ENCODE measurements around the gene CHKB. TPM values are rescaled to one million over a fixed set of nuclear protein-coding genes. Genes with fewer than 3 reads are reported as not detected.

The CHKB gene
- total and polyA plus RNA-seq, 10 of the 15 experiments (the other 5 are each of a cell fraction or from before 2014, with no cell fraction given): 10.0 to 93.9 (median 57.0) TPM

GRCh38 chr22:50529897-50530579, 52.6 kb downstream of the CHKB start, which contains the start of gene TYMP (continued):
- TF ChIP-seq POU2F2 (IDR thresholded peaks at IDR 0.05; ENCODE audit: borderline replicate concordance, low read depth, low read length) (peak; percentile 46; the same call in 2 of the 3 replicates), PBX3 (IDR thresholded peaks at IDR 0.05; ENCODE audit: insufficient replicate concordance, low read depth, low read length) (no peak), E2F4 (IDR thresholded peaks at IDR 0.05; ENCODE audit: low read depth, low read length) (no peak), WRNIP1 (IDR thresholded peaks at IDR 0.05; ENCODE audit: borderline replicate concordance, low read depth, low read length) (no peak), USF2 (IDR thresholded peaks at IDR 0.05; ENCODE audit: borderline replicate concordance, low read depth, low read length) (no peak), MYC (IDR thresholded peaks at IDR 0.05; ENCODE audit: insufficient read depth, insufficient read length, insufficient replicate concordance, low read length, severe bottlenecking) (peak; percentile 81), ZNF217 (IDR thresholded peaks at IDR 0.05) (peak; percentile 78; the same call in 1 of the 2 replicates), SUPT20H (IDR thresholded peaks at IDR 0.05; ENCODE audit: borderline replicate concordance, control insufficient read depth, low read depth, low read length) (no peak), E2F8 (IDR thresholded peaks at IDR 0.05; ENCODE audit: low read depth, partially characterized antibody) (no peak), RB1 (IDR thresholded peaks at IDR 0.05; ENCODE audit: borderline replicate concordance) (no peak; the same call in 1 of the 2 replicates)

All from GM12878 (cell line).